MCF 10A (cell line): ENCODE results near the gene ZNF783. TPM values are rescaled to one million over a fixed set of nuclear protein-coding genes. Genes with fewer than 3 reads are reported as not detected.

Source experiments
- BruUV-seq: library from RNA; stranded (reverse); fragments of 400-500 nt; replicated peaks from 2 replicates; lab custom pipeline; 2021; lab: Mats Ljungman, UMichigan
- CTCF ChIA-PET: fragments of 300-600 bp; sonication (Branson Sonifier 250); formaldehyde crosslinking; extraction: SDS; loops from one replicate; lab custom pipeline; 2021; ENCODE audit warnings: antibody characterized with exemption, inconsistent platforms; lab: Yijun Ruan, JAX
- POLR2A ChIA-PET: fragments of 300-600, 350-650 bp; sonication (Branson Sonifier 250); formaldehyde crosslinking; extraction: SDS; loops from one replicate; lab custom pipeline; 2020; ENCODE audit warnings: antibody characterized with exemption, inconsistent platforms; lab: Yijun Ruan, JAX
- DNase-seq: peaks from one replicate; pipeline ENCODE4 v3.0.0-alpha.2; 2018; ENCODE audit not compliant: unreplicated experiment
- H3K27ac Mint-ChIP-seq: one replicate; pipeline ENCODE4 v1.8.0; 2022; ENCODE audit warnings: mild to moderate bottlenecking, low read depth, mixed read lengths; ENCODE audit not compliant: unreplicated experiment
- H3K27me3 Mint-ChIP-seq: one replicate; pipeline ENCODE4 v1.8.0; 2022; ENCODE audit warnings: mixed read lengths; ENCODE audit not compliant: insufficient read depth, unreplicated experiment
- H3K36me3 Mint-ChIP-seq: one replicate; pipeline ENCODE4 v1.8.0; 2022; ENCODE audit warnings: mild to moderate bottlenecking, moderate library complexity, mixed read lengths; ENCODE audit not compliant: insufficient read depth, unreplicated experiment
- H3K4me1 Mint-ChIP-seq: one replicate; pipeline ENCODE4 v1.8.0; 2022; ENCODE audit warnings: mixed read lengths; ENCODE audit not compliant: insufficient read depth, unreplicated experiment
- H3K4me3 Mint-ChIP-seq: one replicate; pipeline ENCODE4 v1.8.0; 2022; ENCODE audit warnings: mild to moderate bottlenecking, moderate library complexity, mixed read lengths; ENCODE audit not compliant: unreplicated experiment
- H3K9me3 Mint-ChIP-seq: one replicate; pipeline ENCODE4 v1.8.0; 2022; ENCODE audit warnings: mixed read lengths; ENCODE audit not compliant: unreplicated experiment
- CTCF ChIP-seq: fragments of 200-600 bp; IDR thresholded peaks from one replicate; pipeline ENCODE4 v1.8.0; 2022; ENCODE audit warnings: antibody characterized with exemption, mild to moderate bottlenecking; ENCODE audit not compliant: unreplicated experiment
- intact Hi-C: fragments of 100-400 bp; cut with micrococcal nuclease; formaldehyde crosslinking; loops from 2 replicates; pipeline ENCODE4 v1.14.1; 2022
- total RNA-seq: library from RNA; stranded (reverse); gene quantifications from 2 replicates; pipeline ENCODE4 v1.2.3, GENCODE V29; 2022

ZNF783 gene
- total RNA-seq, 1 experiment from 2014 or later: 39.5 TPM

GRCh38 chr7:149217570-149217969 is 44.4 kb upstream of the ZNF783 start:
- CTCF ChIA-PET: interaction anchor here (2.1 kb wide), 1 partner anchor 22 kb away, joined by 8 read pairs; the partner anchor contains the start of gene ZNF282
- no peak overlapping the region for H3K4me3 Mint-ChIP-seq
- no peak for TF ChIP-seq CTCF
- no peak for DNase-seq
- intact Hi-C loops: no loop called here
- POLR2A ChIA-PET: no interaction called here
- H3K9me3 Mint-ChIP-seq: no peaks in the 10 kb centered on the region
- peaks cover 18% of the 10 kb centered on the region for H3K4me1 Mint-ChIP-seq
- H3K27me3 Mint-ChIP-seq: no peaks in the 10 kb centered on the region
- H3K27ac Mint-ChIP-seq: no peak overlapping the region
- peaks cover 80% of the 10 kb centered on the region for H3K36me3 Mint-ChIP-seq
- no TSS peak for BruUV-seq

GRCh38 chr7:149218469-149219420 is 43.3 kb upstream of the ZNF783 start:
- peak overlapping the region; percentile 46 for H3K27ac Mint-ChIP-seq
- no peak for DNase-seq
- no peak for TF ChIP-seq CTCF
- intact Hi-C loops: no loop called here
- H3K4me3 Mint-ChIP-seq: no peak overlapping the region
- no peaks in the 10 kb centered on the region for H3K9me3 Mint-ChIP-seq
- ChIA-PET POLR2A (interaction anchor here (0.7 to 1.6 kb wide), 5 partner anchors 10 to 93 kb away, joined by 4 read pairs; partner anchors contain the start of genes ZNF398 and ZNF783), CTCF (interaction anchor here (0.7 to 2.1 kb wide), 4 partner anchors 9 to 23 kb away, joined by 3 to 8 read pairs (median 4); partner anchors contain the start of gene ZNF282)
- H3K36me3 Mint-ChIP-seq: peaks cover 79% of the 10 kb centered on the region
- H3K4me1 Mint-ChIP-seq: peaks cover 18% of the 10 kb centered on the region
- H3K27me3 Mint-ChIP-seq: no peaks in the 10 kb centered on the region
- BruUV-seq: no TSS peak

GRCh38 chr7:149220534-149220933 is 41.5 kb upstream of the ZNF783 start:
- BruUV-seq: no TSS peak
- peaks cover 18% of the 10 kb centered on the region for H3K4me1 Mint-ChIP-seq
- no peak overlapping the region for H3K4me3 Mint-ChIP-seq
- H3K9me3 Mint-ChIP-seq: no peaks in the 10 kb centered on the region
- intact Hi-C loops: no loop called here
- no peak overlapping the region for H3K27ac Mint-ChIP-seq
- peak; percentile 42 for DNase-seq
- H3K36me3 Mint-ChIP-seq: peaks cover 67% of the 10 kb centered on the region
- ChIA-PET POLR2A (interaction anchor here (0.7 kb wide), 1 partner anchor 11 kb away, joined by 3 read pairs; no protein-coding TSS in a partner anchor), CTCF (no interaction called here)
- no peaks in the 10 kb centered on the region for H3K27me3 Mint-ChIP-seq
- no peak for TF ChIP-seq CTCF

GRCh38 chr7:149223176-149223575 is 38.8 kb upstream of the ZNF783 start:
- Mint-ChIP-seq H3K4me1 (peaks cover 9% of the 10 kb centered on the region), H3K27ac (no peak overlapping the region), H3K4me3 (no peak overlapping the region), H3K27me3 (no peaks in the 10 kb centered on the region), H3K36me3 (peaks cover 48% of the 10 kb centered on the region), H3K9me3 (no peaks in the 10 kb centered on the region)
- TF ChIP-seq CTCF: no peak
- ChIA-PET POLR2A (interaction anchor here (0.7 kb wide), 1 partner anchor 140 kb away, joined by 3 read pairs; no protein-coding TSS in a partner anchor), CTCF (interaction anchor here (0.6 kb wide), 1 partner anchor 17 kb away, joined by 3 read pairs; no protein-coding TSS in a partner anchor)
- intact Hi-C loops: no loop called here
- no TSS peak for BruUV-seq
- DNase-seq: no peak
